WTC11 (cell line): ENCODE data around the gene TBX10. TPM values are rescaled to one million over a fixed set of nuclear protein-coding genes. Genes with fewer than 3 reads are reported as not detected.
A peak's percentile ranks its signal among the peaks of the same experiment; 100 is the strongest.

Source experiments
- ATAC-seq: fragments of 200-7000 bp; cut with Tn5 transposase; 2 replicates; pipeline ENCODE4 v1.10.0; 2021; ENCODE audit warnings: mild to moderate bottlenecking, moderate library complexity
- CTCF ChIA-PET: fragments of 300-600 bp; sonication (Branson Sonifier 250); formaldehyde crosslinking; loops from one replicate; lab custom pipeline; 2021; ENCODE audit warnings: antibody characterized with exemption; lab: Charles Lee
- POLR2A ChIA-PET: fragments of 350-600 bp; sonication (Branson Sonifier 250); formaldehyde crosslinking; loops from one replicate; lab custom pipeline; 2021; ENCODE audit warnings: antibody characterized with exemption; lab: Charles Lee
- DNase-seq: peaks from one replicate; pipeline ENCODE4 v3.0.0; 2021; ENCODE audit warnings: low spot score
- H3K27ac Mint-ChIP-seq: 2 replicates; pipeline ENCODE4 v1.8.0; 2021; ENCODE audit warnings: mixed read lengths
- H3K27me3 Mint-ChIP-seq: 2 replicates; pipeline ENCODE4 v1.8.0; 2021; ENCODE audit warnings: low read depth, mild to moderate bottlenecking, moderate library complexity, mixed read lengths
- H3K36me3 Mint-ChIP-seq: 2 replicates; pipeline ENCODE4 v1.8.0; 2021; ENCODE audit warnings: mixed read lengths
- H3K4me1 Mint-ChIP-seq: 2 replicates; pipeline ENCODE4 v1.8.0; 2022; ENCODE audit warnings: mixed read lengths
- H3K4me3 Mint-ChIP-seq: 2 replicates; pipeline ENCODE4 v1.8.0; 2021; ENCODE audit warnings: mild to moderate bottlenecking, moderate library complexity, mixed read lengths
- H3K9me3 Mint-ChIP-seq: 2 replicates; pipeline ENCODE4 v1.8.0; 2021; ENCODE audit warnings: mixed read lengths
- AR ChIP-seq: fragments of 250-450 bp; sonication (Bioruptor Pico); IDR thresholded peaks from 2 replicates; pipeline ENCODE4 v1.9.0; 2021; ENCODE audit warnings: mild to moderate bottlenecking
- ATF1 ChIP-seq: sonication (generic); formaldehyde crosslinking; IDR thresholded peaks from 2 replicates; pipeline ENCODE4 v1.8.1; 2023; ENCODE audit warnings: mild to moderate bottlenecking, moderate library complexity, missing genetic modification reagents
- GRHL2 ChIP-seq: fragments of 250-450 bp; sonication (Bioruptor Pico); IDR thresholded peaks from 2 replicates; pipeline ENCODE4 v1.8.0; 2022; ENCODE audit warnings: mild to moderate bottlenecking, moderate library complexity; ENCODE audit not compliant: insufficient replicate concordance, severe bottlenecking
- IRF2 ChIP-seq: sonication (generic); formaldehyde crosslinking; IDR thresholded peaks from 2 replicates; pipeline ENCODE4 v1.8.0; 2022; ENCODE audit warnings: low read depth, missing genetic modification reagents, borderline replicate concordance
- KAT7 ChIP-seq: sonication (generic); formaldehyde crosslinking; IDR thresholded peaks from 2 replicates; pipeline ENCODE4 v1.8.1; 2023; ENCODE audit warnings: missing genetic modification reagents, mild to moderate bottlenecking, borderline replicate concordance
- MXD4 ChIP-seq: fragments of 250-450 bp; sonication (Bioruptor Pico); IDR thresholded peaks from 2 replicates; pipeline ENCODE4 v1.8.0; 2021; ENCODE audit warnings: mild to moderate bottlenecking, moderate library complexity, borderline replicate concordance
- NFATC4 ChIP-seq: fragments of 250-450 bp; sonication (Bioruptor Pico); IDR thresholded peaks from 2 replicates; pipeline ENCODE4 v1.9.0; 2021; ENCODE audit warnings: mild to moderate bottlenecking
- NFYB ChIP-seq: sonication (generic); formaldehyde crosslinking; conservative IDR thresholded peaks from 2 replicates; pipeline ENCODE4 v1.8.0; 2022; ENCODE audit warnings: low read depth, missing genetic modification reagents
- PRDM15 ChIP-seq: sonication (generic); formaldehyde crosslinking; IDR thresholded peaks from 2 replicates; pipeline ENCODE4 v1.8.0; 2022; ENCODE audit warnings: missing genetic modification reagents
- RORB ChIP-seq: fragments of 250-450 bp; sonication (Bioruptor Pico); IDR thresholded peaks from 2 replicates; pipeline ENCODE4 v1.9.0; 2021; ENCODE audit warnings: mild to moderate bottlenecking
- SOX15 ChIP-seq: fragments of 250-450 bp; sonication (Bioruptor Pico); IDR thresholded peaks from 2 replicates; pipeline ENCODE4 v1.9.0; 2021; ENCODE audit warnings: mild to moderate bottlenecking
- TCF7 ChIP-seq: sonication (generic); formaldehyde crosslinking; IDR thresholded peaks from 2 replicates; pipeline ENCODE4 v1.8.0; 2022; ENCODE audit warnings: mild to moderate bottlenecking, low read depth, missing genetic modification reagents, moderate library complexity
- TP53 ChIP-seq: sonication (generic); formaldehyde crosslinking; IDR thresholded peaks from 2 replicates; pipeline ENCODE4 v1.8.1; 2023; ENCODE audit warnings: mild to moderate bottlenecking, missing genetic modification reagents
- USF2 ChIP-seq: sonication (generic); formaldehyde crosslinking; IDR thresholded peaks from 2 replicates; pipeline ENCODE4 v1.8.1; 2023; ENCODE audit warnings: mild to moderate bottlenecking, missing genetic modification reagents, moderate library complexity
- ZBTB21 ChIP-seq: sonication (generic); formaldehyde crosslinking; IDR thresholded peaks from 2 replicates; pipeline ENCODE4 v1.8.1; 2023; ENCODE audit warnings: mild to moderate bottlenecking, missing genetic modification reagents, borderline replicate concordance
- ZBTB43 ChIP-seq: sonication (generic); formaldehyde crosslinking; IDR thresholded peaks from 2 replicates; pipeline ENCODE4 v1.8.1; 2023; ENCODE audit warnings: mild to moderate bottlenecking, missing genetic modification reagents
- ZNF121 ChIP-seq: sonication (generic); formaldehyde crosslinking; IDR thresholded peaks from 2 replicates; pipeline ENCODE4 v1.8.0; 2023; ENCODE audit warnings: missing genetic modification reagents
- ZNF317 ChIP-seq: sonication (generic); formaldehyde crosslinking; IDR thresholded peaks from 2 replicates; pipeline ENCODE4 v1.8.1; 2023; ENCODE audit warnings: low read depth, mild to moderate bottlenecking, moderate library complexity, missing genetic modification reagents, borderline replicate concordance
- total RNA-seq: library from RNA; stranded (reverse); gene quantifications from 3 replicates; pipeline ENCODE4 v1.2.3, GENCODE V29; 2021
- TF ChIP-seq, protein P1 (sequence below): sonication (generic); formaldehyde crosslinking; IDR thresholded peaks from 2 replicates; pipeline ENCODE4 v1.8.1; 2023; ENCODE audit warnings: mild to moderate bottlenecking, missing genetic modification reagents
- TF ChIP-seq, protein P2 (sequence below): sonication (generic); formaldehyde crosslinking; IDR thresholded peaks from 2 replicates; pipeline ENCODE4 v1.8.1; 2023; ENCODE audit warnings: mild to moderate bottlenecking, missing genetic modification reagents, borderline replicate concordance

The TBX10 gene
- total RNA-seq, 1 experiment from 2014 or later = not detected

DNA sequence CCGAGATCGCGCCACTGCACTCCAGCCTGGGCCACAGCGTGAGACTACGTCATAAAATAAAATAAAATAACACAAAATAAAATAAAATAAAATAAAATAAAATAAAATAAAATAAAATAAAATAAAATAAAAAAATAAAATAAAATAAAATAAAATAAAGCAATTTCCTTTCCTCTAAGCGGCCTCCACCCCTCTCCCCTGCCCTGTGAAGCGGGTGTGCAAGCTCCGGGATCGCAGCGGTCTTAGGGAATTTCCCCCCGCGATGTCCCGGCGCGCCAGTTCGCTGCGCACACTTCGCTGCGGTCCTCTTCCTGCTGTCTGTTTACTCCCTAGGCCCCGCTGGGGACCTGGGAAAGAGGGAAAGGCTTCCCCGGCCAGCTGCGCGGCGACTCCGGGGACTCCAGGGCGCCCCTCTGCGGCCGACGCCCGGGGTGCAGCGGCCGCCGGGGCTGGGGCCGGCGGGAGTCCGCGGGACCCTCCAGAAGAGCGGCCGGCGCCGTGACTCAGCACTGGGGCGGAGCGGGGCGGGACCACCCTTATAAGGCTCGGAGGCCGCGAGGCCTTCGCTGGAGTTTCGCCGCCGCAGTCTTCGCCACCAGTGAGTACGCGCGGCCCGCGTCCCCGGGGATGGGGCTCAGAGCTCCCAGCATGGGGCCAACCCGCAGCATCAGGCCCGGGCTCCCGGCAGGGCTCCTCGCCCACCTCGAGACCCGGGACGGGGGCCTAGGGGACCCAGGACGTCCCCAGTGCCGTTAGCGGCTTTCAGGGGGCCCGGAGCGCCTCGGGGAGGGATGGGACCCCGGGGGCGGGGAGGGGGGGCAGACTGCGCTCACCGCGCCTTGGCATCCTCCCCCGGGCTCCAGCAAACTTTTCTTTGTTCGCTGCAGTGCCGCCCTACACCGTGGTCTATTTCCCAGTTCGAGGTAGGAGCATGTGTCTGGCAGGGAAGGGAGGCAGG lies 56.0 kb downstream of the TBX10 start, which contains the start of gene GSTP1 (continued):
- TF ChIP-seq AR (CRISPR knock-in tag) (no peak), NFYB (CRISPR knock-in tag) (no peak)
- TF ChIP-seq, protein P1, sequence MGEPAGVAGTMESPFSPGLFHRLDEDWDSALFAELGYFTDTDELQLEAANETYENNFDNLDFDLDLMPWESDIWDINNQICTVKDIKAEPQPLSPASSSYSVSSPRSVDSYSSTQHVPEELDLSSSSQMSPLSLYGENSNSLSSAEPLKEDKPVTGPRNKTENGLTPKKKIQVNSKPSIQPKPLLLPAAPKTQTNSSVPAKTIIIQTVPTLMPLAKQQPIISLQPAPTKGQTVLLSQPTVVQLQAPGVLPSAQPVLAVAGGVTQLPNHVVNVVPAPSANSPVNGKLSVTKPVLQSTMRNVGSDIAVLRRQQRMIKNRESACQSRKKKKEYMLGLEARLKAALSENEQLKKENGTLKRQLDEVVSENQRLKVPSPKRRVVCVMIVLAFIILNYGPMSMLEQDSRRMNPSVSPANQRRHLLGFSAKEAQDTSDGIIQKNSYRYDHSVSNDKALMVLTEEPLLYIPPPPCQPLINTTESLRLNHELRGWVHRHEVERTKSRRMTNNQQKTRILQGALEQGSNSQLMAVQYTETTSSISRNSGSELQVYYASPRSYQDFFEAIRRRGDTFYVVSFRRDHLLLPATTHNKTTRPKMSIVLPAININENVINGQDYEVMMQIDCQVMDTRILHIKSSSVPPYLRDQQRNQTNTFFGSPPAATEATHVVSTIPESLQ = no peak

- TF ChIP-seq TCF7 (CRISPR knock-in tag) (no peak), IRF2 (CRISPR knock-in tag) (no peak), ZNF317 (CRISPR knock-in tag) (no peak), SOX15 (CRISPR knock-in tag) (no peak), TP53 (CRISPR knock-in tag) (no peak), USF2 (CRISPR knock-in tag) (no peak), KAT7 (CRISPR knock-in tag) (no peak), NFATC4 (no peak), ATF1 (CRISPR knock-in tag) (no peak), MXD4 (CRISPR knock-in tag) (no peak), ZBTB21 (CRISPR knock-in tag) (no peak), GRHL2 (CRISPR knock-in tag) (no peak), ZNF121 (CRISPR knock-in tag) (no peak), ZBTB43 (no peak), RORB (CRISPR knock-in tag) (no peak), PRDM15 (CRISPR knock-in tag) (no peak)
- TF ChIP-seq, protein P2, sequence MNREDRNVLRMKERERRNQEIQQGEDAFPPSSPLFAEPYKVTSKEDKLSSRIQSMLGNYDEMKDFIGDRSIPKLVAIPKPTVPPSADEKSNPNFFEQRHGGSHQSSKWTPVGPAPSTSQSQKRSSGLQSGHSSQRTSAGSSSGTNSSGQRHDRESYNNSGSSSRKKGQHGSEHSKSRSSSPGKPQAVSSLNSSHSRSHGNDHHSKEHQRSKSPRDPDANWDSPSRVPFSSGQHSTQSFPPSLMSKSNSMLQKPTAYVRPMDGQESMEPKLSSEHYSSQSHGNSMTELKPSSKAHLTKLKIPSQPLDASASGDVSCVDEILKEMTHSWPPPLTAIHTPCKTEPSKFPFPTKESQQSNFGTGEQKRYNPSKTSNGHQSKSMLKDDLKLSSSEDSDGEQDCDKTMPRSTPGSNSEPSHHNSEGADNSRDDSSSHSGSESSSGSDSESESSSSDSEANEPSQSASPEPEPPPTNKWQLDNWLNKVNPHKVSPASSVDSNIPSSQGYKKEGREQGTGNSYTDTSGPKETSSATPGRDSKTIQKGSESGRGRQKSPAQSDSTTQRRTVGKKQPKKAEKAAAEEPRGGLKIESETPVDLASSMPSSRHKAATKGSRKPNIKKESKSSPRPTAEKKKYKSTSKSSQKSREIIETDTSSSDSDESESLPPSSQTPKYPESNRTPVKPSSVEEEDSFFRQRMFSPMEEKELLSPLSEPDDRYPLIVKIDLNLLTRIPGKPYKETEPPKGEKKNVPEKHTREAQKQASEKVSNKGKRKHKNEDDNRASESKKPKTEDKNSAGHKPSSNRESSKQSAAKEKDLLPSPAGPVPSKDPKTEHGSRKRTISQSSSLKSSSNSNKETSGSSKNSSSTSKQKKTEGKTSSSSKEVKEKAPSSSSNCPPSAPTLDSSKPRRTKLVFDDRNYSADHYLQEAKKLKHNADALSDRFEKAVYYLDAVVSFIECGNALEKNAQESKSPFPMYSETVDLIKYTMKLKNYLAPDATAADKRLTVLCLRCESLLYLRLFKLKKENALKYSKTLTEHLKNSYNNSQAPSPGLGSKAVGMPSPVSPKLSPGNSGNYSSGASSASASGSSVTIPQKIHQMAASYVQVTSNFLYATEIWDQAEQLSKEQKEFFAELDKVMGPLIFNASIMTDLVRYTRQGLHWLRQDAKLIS (CRISPR knock-in tag) = no peak
- DNase-seq (no peak), ATAC-seq (no peak)
- Mint-ChIP-seq H3K27ac (peak overlapping the region; percentile 75), H3K4me3 (peak overlapping the region; percentile 64), H3K9me3 (no peaks in the 10 kb centered on the region), H3K27me3 (peaks cover 2% of the 10 kb centered on the region), H3K36me3 (peaks cover 26% of the 10 kb centered on the region), H3K4me1 (peaks cover 53% of the 10 kb centered on the region)
- CTCF ChIA-PET = interaction anchor here (1.3 to 3.5 kb wide), 5 partner anchors 10 to 180 kb away, joined by 3 to 47 read pairs (median 10); partner anchors contain the start of genes NUDT8 and PPP1CA
- POLR2A ChIA-PET = interaction anchor here (1.4 kb wide), 1 partner anchor 33 kb away, joined by 3 read pairs; no protein-coding TSS in a partner anchor
These were observed 57.6 kb downstream of the TBX10 start for GRCh38 chr11:67582011-67582410.
